C4-2B (cell line): ENCODE measurements around the gene TOR2A.

Source experiments
- ZFX ChIP-seq: fragments of 450-650 bp; IDR thresholded peaks from 2 replicates; pipeline ENCODE4 v1.6.1; 2017
- TF ChIP-seq, protein P1 (sequence below): fragments of 450-650 bp; conservative IDR thresholded peaks from 2 replicates; pipeline ENCODE4 v1.5.1; 2017; ENCODE audit warnings: mild to moderate bottlenecking

DNA sequence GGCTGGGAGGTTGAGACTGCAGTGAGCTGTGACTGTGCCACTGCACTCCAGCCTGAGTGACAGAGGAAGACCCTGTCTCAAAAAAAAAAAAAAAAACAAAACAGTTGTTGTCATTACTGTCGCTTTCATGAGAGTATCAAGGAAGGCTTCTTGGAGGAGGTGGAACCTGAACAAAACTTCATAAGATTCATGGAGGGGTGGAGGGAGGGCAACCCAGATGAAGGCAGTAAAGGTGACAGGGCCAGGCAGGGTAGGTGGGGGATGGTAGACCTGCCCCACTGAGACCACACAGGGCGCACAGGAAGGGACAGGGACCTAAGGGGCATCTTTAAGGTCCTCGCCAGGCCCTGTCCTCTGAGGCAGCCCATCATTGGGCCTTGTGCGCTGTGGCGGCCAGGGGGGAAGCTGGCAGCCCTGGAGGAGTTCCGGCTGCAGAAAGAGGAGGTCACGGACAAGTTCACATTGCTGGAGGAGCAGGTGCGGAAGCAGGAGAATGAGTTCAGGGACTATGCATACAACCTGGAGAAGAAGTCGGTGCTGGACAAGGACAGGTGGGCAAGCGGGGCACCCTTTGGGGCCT is 24.8 kb downstream of the TOR2A start:
- TF ChIP-seq, protein P1, sequence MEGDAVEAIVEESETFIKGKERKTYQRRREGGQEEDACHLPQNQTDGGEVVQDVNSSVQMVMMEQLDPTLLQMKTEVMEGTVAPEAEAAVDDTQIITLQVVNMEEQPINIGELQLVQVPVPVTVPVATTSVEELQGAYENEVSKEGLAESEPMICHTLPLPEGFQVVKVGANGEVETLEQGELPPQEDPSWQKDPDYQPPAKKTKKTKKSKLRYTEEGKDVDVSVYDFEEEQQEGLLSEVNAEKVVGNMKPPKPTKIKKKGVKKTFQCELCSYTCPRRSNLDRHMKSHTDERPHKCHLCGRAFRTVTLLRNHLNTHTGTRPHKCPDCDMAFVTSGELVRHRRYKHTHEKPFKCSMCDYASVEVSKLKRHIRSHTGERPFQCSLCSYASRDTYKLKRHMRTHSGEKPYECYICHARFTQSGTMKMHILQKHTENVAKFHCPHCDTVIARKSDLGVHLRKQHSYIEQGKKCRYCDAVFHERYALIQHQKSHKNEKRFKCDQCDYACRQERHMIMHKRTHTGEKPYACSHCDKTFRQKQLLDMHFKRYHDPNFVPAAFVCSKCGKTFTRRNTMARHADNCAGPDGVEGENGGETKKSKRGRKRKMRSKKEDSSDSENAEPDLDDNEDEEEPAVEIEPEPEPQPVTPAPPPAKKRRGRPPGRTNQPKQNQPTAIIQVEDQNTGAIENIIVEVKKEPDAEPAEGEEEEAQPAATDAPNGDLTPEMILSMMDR, result no peak
- no peak for TF ChIP-seq ZFX
